NCI-H2196 treated with DMSO at 0.1 percent for 48 hours (cell line): ENCODE data around the gene CSNK1G2.
"Not testable (repeated sequence)": the region's sequence is repeated elsewhere in the genome, so short reads cannot be mapped to it uniquely, and the experiment has no call there.

Experiments used
- DNase-seq: peaks from one replicate; lab custom pipeline; 2025; ENCODE audit not compliant: unreplicated experiment; lab: John Stamatoyannopoulos, UW

Gene CSNK1G2

GRCh38 chr19:1986357-1987162 lies 45.6 kb downstream of the CSNK1G2 start:
- no peak for DNase-seq

- DNase-seq: no peak
Observed at GRCh38 chr19:1987197-1988187, 46.5 kb downstream of the CSNK1G2 start.

GRCh38 chr19:1988464-1988863 lies 47.5 kb downstream of the CSNK1G2 start:
- DNase-seq: not testable (repeated sequence)

GRCh38 chr19:1989513-1990229 lies 48.7 kb downstream of the CSNK1G2 start:
- DNase-seq: no peak

GRCh38 chr19:1990230-1991017 lies 49.5 kb downstream of the CSNK1G2 start:
- DNase-seq: no peak

- DNase-seq: no peak
Observed at GRCh38 chr19:1991018-1991913, 50.3 kb downstream of the CSNK1G2 start.

- DNase-seq: no peak
Observed at GRCh38 chr19:1992759-1993260, 51.8 kb downstream of the CSNK1G2 start.

- DNase-seq: no peak
Observed at GRCh38 chr19:1997353-1998233, 56.6 kb downstream of the CSNK1G2 start.

GRCh38 chr19:1998712-1999708 lies 58.0 kb downstream of the CSNK1G2 start:
- DNase-seq: no peak

GRCh38 chr19:1999856-2000515 lies 59.0 kb downstream of the CSNK1G2 start:
- no peak for DNase-seq

- DNase-seq: no peak
Observed at GRCh38 chr19:2003874-2004273, 62.9 kb downstream of the CSNK1G2 start.

- no peak for DNase-seq
Observed at GRCh38 chr19:2010135-2010668, 69.2 kb downstream of the CSNK1G2 start.

GRCh38 chr19:2011169-2011568 lies 70.2 kb downstream of the CSNK1G2 start:
- DNase-seq: no peak

- DNase-seq: no peak
Observed at GRCh38 chr19:2012941-2013682, 72.1 kb downstream of the CSNK1G2 start.

GRCh38 chr19:2013683-2013961 lies 72.7 kb downstream of the CSNK1G2 start:
- no peak for DNase-seq

GRCh38 chr19:2014131-2014571 lies 73.2 kb downstream of the CSNK1G2 start:
- DNase-seq: no peak
